GM12878 (cell line): Measurements from ENCODE around the gene TACC3. TPM values are rescaled to one million over a fixed set of nuclear protein-coding genes. Genes with fewer than 3 reads are reported as not detected.

ENCODE experiments used
- ATAC-seq: fragments of 200-7000 bp; cut with Tn5 transposase; 3 replicates; pipeline ENCODE4 v1.9.1; 2020; ENCODE audit warnings: mild to moderate bottlenecking, moderate library complexity
- BruUV-seq: library from RNA; stranded (reverse); fragments of 400-500 nt; replicated peaks from 2 replicates; lab custom pipeline; 2021; lab: Mats Ljungman, UMichigan
- CTCF ChIA-PET: fragments of 300-600 bp; sonication (Branson Sonifier 250); formaldehyde crosslinking; extraction: SDS; loops from one replicate; lab custom pipeline; 2021; ENCODE audit warnings: inconsistent platforms; lab: Yijun Ruan, JAX
- POLR2A ChIA-PET: fragments of 350-600 bp; formaldehyde crosslinking; extraction: SDS; loops from one replicate; lab custom pipeline; 2021; ENCODE audit warnings: inconsistent platforms; lab: Charles Lee
- RAD21 ChIA-PET: fragments of 300-600 bp; sonication (Branson Sonifier 250); formaldehyde crosslinking; loops from one replicate; lab custom pipeline; 2023; ENCODE audit warnings: antibody characterized with exemption; ENCODE audit not compliant: unreplicated experiment; lab: Charles Lee
- SMC1A ChIA-PET: fragments of 300-600 bp; sonication (Branson Sonifier 250); formaldehyde crosslinking; loops from one replicate; lab custom pipeline; 2023; ENCODE audit not compliant: unreplicated experiment, uncharacterized antibody; lab: Charles Lee
- DNase-seq: peaks from one replicate; pipeline ENCODE4 v3.0.0-alpha.2; 2011; ENCODE audit warnings: low read depth, low spot score
- FAIRE-seq: peaks from 3 replicates; lab custom pipeline; 2011; peaks lifted over from hg19 to GRCh38; lab: Jason Lieb, UNC
- H2AFZ ChIP-seq: 2 replicates; pipeline ENCODE4 v1.6.0; 2011; ENCODE audit warnings: low read depth, low read length, control low read depth; ENCODE audit not compliant: control insufficient read depth
- H3K27ac ChIP-seq: 2 replicates; pipeline ENCODE4 v1.5.1; 2011; ENCODE audit warnings: control low read depth; ENCODE audit not compliant: control insufficient read depth, insufficient read depth
- H3K27me3 ChIP-seq, 2 experiments: replicated peaks in 1 of 2; 2 replicates each; pipeline versions ENCODE4 v1.6.0 to v1.6.1; 2011; ENCODE audit warnings: low read length in 1 of 2; ENCODE audit not compliant: control insufficient read depth in 2 of 2, insufficient read depth in 2 of 2
- H3K36me3 ChIP-seq, 2 experiments: 2 replicates each; pipeline ENCODE4 v1.5.1; 2011; ENCODE audit warnings: low read length in 1 of 2; ENCODE audit not compliant: control insufficient read depth in 2 of 2, insufficient read depth in 2 of 2
- H3K4me1 ChIP-seq: 2 replicates; pipeline ENCODE4 v1.6.1; 2011; ENCODE audit warnings: mild to moderate bottlenecking, low read length, moderate library complexity, mixed read lengths; ENCODE audit not compliant: control insufficient read depth, insufficient read depth
- H3K4me2 ChIP-seq: 2 replicates; pipeline ENCODE4 v1.6.0; 2011; ENCODE audit warnings: control low read depth; ENCODE audit not compliant: control insufficient read depth, insufficient read depth
- H3K4me3 ChIP-seq: fragments of 200-600 bp; sonication (generic); 2 replicates; pipeline ENCODE4 v1.5.1; 2016
- H3K79me2 ChIP-seq: 2 replicates; pipeline ENCODE4 v1.6.0; 2011; ENCODE audit warnings: low read length; ENCODE audit not compliant: control insufficient read depth, insufficient read depth
- H3K9ac ChIP-seq: 2 replicates; pipeline ENCODE4 v1.8.0; 2011; ENCODE audit warnings: low read length, control low read depth, mixed read lengths; ENCODE audit not compliant: control insufficient read depth, insufficient read depth
- H3K9me3 ChIP-seq: replicated peaks from 3 replicates; pipeline ENCODE4 v1.5.1; 2011; ENCODE audit warnings: mild to moderate bottlenecking, low read length; ENCODE audit not compliant: control insufficient read depth, insufficient read depth
- H4K20me1 ChIP-seq: 2 replicates; pipeline ENCODE4 v1.6.0; 2011; ENCODE audit not compliant: control insufficient read depth, insufficient read depth
- BCL3 ChIP-seq: IDR thresholded peaks from 2 replicates; pipeline ENCODE4 v1.6.1; 2011; ENCODE audit warnings: borderline replicate concordance, low read depth, mild to moderate bottlenecking, moderate library complexity, low read length; ENCODE audit not compliant: insufficient read depth, poor library complexity, severe bottlenecking
- CREM ChIP-seq: IDR thresholded peaks from 2 replicates; pipeline ENCODE4 v1.6.1; 2014; ENCODE audit warnings: antibody characterized with exemption, low read depth
- E2F4 ChIP-seq: IDR thresholded peaks from 2 replicates; pipeline ENCODE4 v1.6.1; 2012; ENCODE audit warnings: low read depth, low read length, improper control_type of control experiment
- EP300 ChIP-seq, 2 experiments: fragments of 150-350 bp in 1 of 2; IDR thresholded peaks; 2 replicates each; pipeline ENCODE4 v1.6.1; 2011 to 2012; ENCODE audit warnings: low read depth in 2 of 2, low read length in 2 of 2, borderline replicate concordance in 1 of 2, improper control_type of control experiment in 1 of 2, inconsistent platforms in 1 of 2; ENCODE audit not compliant: control insufficient read depth in 1 of 2
- ETV6 ChIP-seq, 2 experiments: fragments of 450-650 bp in 1 of 2; IDR thresholded peaks in 1 of 2; conservative IDR thresholded peaks in 1 of 2; 2 replicates each; pipeline ENCODE4 v1.6.1; 2014; ENCODE audit warnings: antibody characterized with exemption in 1 of 2, borderline replicate concordance in 1 of 2, low read depth in 1 of 2, mild to moderate bottlenecking in 1 of 2, moderate library complexity in 1 of 2
- FOXK2 ChIP-seq: fragments of 450-650 bp; IDR thresholded peaks from 2 replicates; pipeline ENCODE4 v1.6.1; 2017; ENCODE audit warnings: mild to moderate bottlenecking, moderate library complexity
- GATAD2B ChIP-seq: fragments of 450-650 bp; conservative IDR thresholded peaks from 2 replicates; pipeline ENCODE4 v1.6.1; 2017; ENCODE audit warnings: low read depth, mild to moderate bottlenecking, moderate library complexity
- IKZF2 ChIP-seq, 2 experiments: fragments of 450-650 bp; IDR thresholded peaks; 2 replicates each; pipeline ENCODE4 v1.6.1; 2017; ENCODE audit warnings: mild to moderate bottlenecking in 2 of 2, moderate library complexity in 2 of 2
- IRF4 ChIP-seq: IDR thresholded peaks from 2 replicates; pipeline ENCODE4 v1.6.1; 2011; ENCODE audit warnings: low read depth, low read length
- KAT2A ChIP-seq: conservative IDR thresholded peaks from 2 replicates; pipeline ENCODE4 v1.6.1; 2011; ENCODE audit warnings: low read depth, low read length; ENCODE audit not compliant: control insufficient read depth
- KLF5 ChIP-seq: fragments of 450-650 bp; IDR thresholded peaks from 2 replicates; pipeline ENCODE4 v1.6.1; 2014; ENCODE audit warnings: mild to moderate bottlenecking; ENCODE audit not compliant: partially characterized antibody
- PAX8 ChIP-seq: fragments of 450-650 bp; IDR thresholded peaks from 2 replicates; pipeline ENCODE4 v1.6.1; 2017; ENCODE audit warnings: mild to moderate bottlenecking, moderate library complexity
- RCOR1 ChIP-seq: conservative IDR thresholded peaks from 2 replicates; pipeline ENCODE4 v1.6.1; 2012; ENCODE audit warnings: low read depth, low read length, improper control_type of control experiment
- RELB ChIP-seq: fragments of 450-650 bp; IDR thresholded peaks from 2 replicates; pipeline ENCODE4 v1.6.1; 2017; ENCODE audit warnings: low read depth, mild to moderate bottlenecking, moderate library complexity
- SRF ChIP-seq, 2 experiments: IDR thresholded peaks; 2 replicates each; pipeline ENCODE4 v1.6.1; 2011; ENCODE audit warnings: low read depth in 2 of 2, low read length in 2 of 2, mild to moderate bottlenecking in 1 of 2, moderate library complexity in 1 of 2
- YBX1 ChIP-seq: fragments of 450-650 bp; IDR thresholded peaks from 2 replicates; pipeline ENCODE4 v1.6.1; 2016; ENCODE audit warnings: antibody characterized with exemption
- ZBTB4 ChIP-seq: fragments of 450-650 bp; formaldehyde crosslinking; IDR thresholded peaks from 2 replicates; pipeline ENCODE4 v1.4.0; 2022; ENCODE audit warnings: mild to moderate bottlenecking, moderate library complexity
- WGBS: methylation state at CpG from one replicate; pipeline ENCODE4 v1.1.6; 2016; ENCODE audit warnings: low lambda C conversion rate; ENCODE audit not compliant: insufficient replicate concordance, insufficient coverage; ENCODE audit errors: missing lambda C conversion rate; 5-methylcytosine and 5-hydroxymethylcytosine counted together
- in situ Hi-C: fragments of 300-500 bp; cut with MboI; formaldehyde crosslinking; loops from 9 replicates; pipeline ENCODE4 v1.14.3; 2018; ENCODE audit warnings: mixed read lengths
- intact Hi-C: fragments of 100-400 bp; cut with micrococcal nuclease; formaldehyde crosslinking; loops from one replicate; pipeline ENCODE4 v1.14.2; 2022; ENCODE audit not compliant: unreplicated experiment
- polyA plus RNA-seq, 11 experiments: library from polyadenylated mRNA; depleted of rRNA in 4 of 11; unstranded in 6 of 11; stranded (reverse) in 5 of 11; fragments of >200 nt; fragmentation: Nextera tagmentation in 4 of 11; fragmentation: Illumina TruSeq in 1 of 11; extraction: Ambion mirVana in 4 of 11; extraction: Trizol in 1 of 11; gene quantifications; 1 replicate in 1 of 11; 2 replicates in 10 of 11; pipeline versions ENCODE4 v1.2.1 to v1.2.3, GENCODE V29; 2011 to 2016; ENCODE audit warnings: inconsistent platforms in 2 of 11, missing spikeins in 2 of 11, low read depth in 1 of 11
- total RNA-seq, 4 experiments: library from RNA; depleted of rRNA in 3 of 4; stranded (reverse); fragments of >200 nt in 3 of 4; fragmentation: Illumina TruSeq in 1 of 4; extraction: Trizol in 1 of 4; gene quantifications; 2 replicates each; pipeline versions ENCODE4 v1.2.1 to v1.2.3, GENCODE V29; 2013 to 2021

Gene TACC3
- total and polyA plus RNA-seq, 10 of the 15 experiments (the other 5 are each of a cell fraction or from before 2014, with no cell fraction given) = 2.8 to 121 (median 73.3) TPM

GRCh38 chr4:1759170-1759817 is 38.0 kb downstream of the TACC3 start:
- ChIA-PET CTCF (interaction anchor here (0.6 to 1.1 kb wide), 2 partner anchors 58 to 141 kb away, joined by 3 to 6 read pairs; no protein-coding TSS in a partner anchor), POLR2A (no interaction called here), RAD21 (no interaction called here), SMC1A (no interaction called here)
- Histone ChIP-seq H4K20me1 (no peaks in the 10 kb centered on the region), H3K4me3 (no peak overlapping the region), H3K9ac (no peak overlapping the region), H3K79me2 (no peaks in the 10 kb centered on the region), H3K27ac (no peak overlapping the region), H3K4me2 (no peak overlapping the region), H2AFZ (no peak overlapping the region), H3K27me3 (no peaks in the 10 kb centered on the region), H3K4me1 (no peaks in the 10 kb centered on the region), H3K9me3 (no peaks in the 10 kb centered on the region), H3K36me3 (no peaks in the 10 kb centered on the region)
- intact Hi-C loops = no loop called here
- no peak for ATAC-seq
- no peak for DNase-seq
- no TSS peak for BruUV-seq
- WGBS = 47% methylated on average over 19 of the region's 19 CpGs
- in situ Hi-C loops = no loop called here
- FAIRE-seq = no peak
- TF ChIP-seq E2F4 (no peak), YBX1 (no peak), IRF4 (no peak), GATAD2B (no peak), SRF (IDR thresholded peaks at IDR 0.05; ENCODE audit: low read depth in 2 of 2, low read length in 2 of 2) (no peak), FOXK2 (no peak), RCOR1 (no peak), PAX8 (no peak), ETV6 (conservative IDR thresholded peaks at IDR 0.05 in 1 of 2, IDR thresholded peaks at IDR 0.05 in 1 of 2; ENCODE audit: borderline replicate concordance in 1 of 2, low read depth in 1 of 2) (no peak), ZBTB4 (CRISPR knock-in tag) (no peak), BCL3 (no peak), KLF5 (no peak), RELB (no peak), CREM (no peak), KAT2A (no peak), EP300 (IDR thresholded peaks at IDR 0.05; ENCODE audit: borderline replicate concordance in 1 of 2, control insufficient read depth in 1 of 2, low read depth in 2 of 2, low read length in 2 of 2) (no peak), IKZF2 (IDR thresholded peaks at IDR 0.05) (no peak)
